HL-60/S4 treated with retinoic acid at 250 ng/mL for 4 days and 3 days (cell line): ENCODE data around the gene PHF24.
"Not testable (repeated sequence)": the region's sequence is repeated elsewhere in the genome, so short reads cannot be mapped to it uniquely, and the experiment has no call there.

Source experiments
- in situ Hi-C: fragments of 300-500 bp; cut with MboI; formaldehyde crosslinking; loops from 2 replicates; pipeline ENCODE4 v1.7.0; 2022; ENCODE audit warnings: low sequenced_read_pairs

Gene PHF24

GRCh38 chr9:34996181-34996904 lies 38.3 kb downstream of the PHF24 start:
- in situ Hi-C loops: no loop called here

- in situ Hi-C loops: no loop called here
These were observed 38.8 kb downstream of the PHF24 start for GRCh38 chr9:34996905-34997279.

DNA sequence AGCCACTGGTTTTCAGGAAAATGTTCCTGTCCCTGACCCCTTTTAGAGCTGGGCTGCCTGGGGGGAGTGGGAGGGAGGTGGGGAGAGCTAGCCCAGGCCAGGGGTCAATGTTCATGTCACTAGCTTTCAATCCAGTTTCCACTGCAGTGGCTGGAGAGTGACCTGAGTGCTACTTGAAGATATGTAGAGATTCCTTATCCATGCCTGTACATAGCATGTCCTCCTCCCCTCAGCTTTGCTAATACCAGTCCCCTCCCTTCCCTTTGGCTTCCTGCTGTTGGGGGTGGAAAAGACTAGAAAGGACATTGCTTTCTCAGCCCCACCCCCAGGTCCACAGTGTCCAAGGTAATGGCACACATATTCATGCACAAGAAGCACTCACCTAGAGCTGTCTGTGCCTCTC lies 39.3 kb downstream of the PHF24 start:
- in situ Hi-C loops: no loop called here

- in situ Hi-C loops: no loop called here
These were observed 40.2 kb downstream of the PHF24 start for GRCh38 chr9:34998266-34998665.

GRCh38 chr9:34999576-34999975 lies 41.5 kb downstream of the PHF24 start:
- in situ Hi-C loops: no loop called here

- in situ Hi-C loops: no loop called here
These were observed 42.6 kb downstream of the PHF24 start for GRCh38 chr9:35000535-35001284.

- in situ Hi-C loops: no loop called here
These were observed 43.2 kb downstream of the PHF24 start for GRCh38 chr9:35001285-35001677.

DNA sequence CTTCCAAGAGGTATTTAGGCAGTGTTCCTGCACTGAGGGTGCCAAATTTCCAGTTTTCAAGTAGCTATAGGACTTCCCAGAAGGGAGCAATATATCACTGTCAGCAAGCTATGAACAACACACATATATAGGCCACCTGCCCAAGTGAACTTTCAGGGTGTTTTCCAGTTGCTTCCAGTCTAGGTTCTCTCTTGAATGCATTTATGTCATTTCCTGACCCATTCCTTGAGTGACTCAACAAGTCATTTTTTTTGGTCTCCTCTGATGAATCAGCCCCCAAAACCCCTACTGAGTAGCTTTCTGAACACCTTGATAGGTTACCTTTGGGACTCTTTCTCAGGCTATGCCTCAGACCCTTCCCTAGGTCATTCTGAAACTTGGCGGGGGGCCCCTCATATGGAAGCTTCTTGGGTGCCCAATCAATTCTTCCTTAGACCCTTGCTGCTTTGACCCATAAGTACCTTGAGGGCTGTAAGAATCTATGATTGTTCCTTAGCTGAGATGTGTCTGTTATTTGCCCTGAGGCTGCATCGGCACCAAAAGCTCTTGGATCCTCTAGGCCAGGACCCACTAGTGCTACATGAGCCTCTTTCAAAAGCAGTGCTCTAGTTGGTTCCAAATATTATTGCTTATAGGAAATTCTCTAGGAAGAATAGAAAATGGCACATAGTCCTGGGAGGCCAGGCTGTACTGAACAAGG lies 43.9 kb downstream of the PHF24 start:
- in situ Hi-C loops: no loop called here

GRCh38 chr9:35002623-35003022 lies 44.5 kb downstream of the PHF24 start:
- in situ Hi-C loops: no loop called here

GRCh38 chr9:35004299-35004698 lies 46.2 kb downstream of the PHF24 start:
- in situ Hi-C loops: not testable (repeated sequence)

DNA sequence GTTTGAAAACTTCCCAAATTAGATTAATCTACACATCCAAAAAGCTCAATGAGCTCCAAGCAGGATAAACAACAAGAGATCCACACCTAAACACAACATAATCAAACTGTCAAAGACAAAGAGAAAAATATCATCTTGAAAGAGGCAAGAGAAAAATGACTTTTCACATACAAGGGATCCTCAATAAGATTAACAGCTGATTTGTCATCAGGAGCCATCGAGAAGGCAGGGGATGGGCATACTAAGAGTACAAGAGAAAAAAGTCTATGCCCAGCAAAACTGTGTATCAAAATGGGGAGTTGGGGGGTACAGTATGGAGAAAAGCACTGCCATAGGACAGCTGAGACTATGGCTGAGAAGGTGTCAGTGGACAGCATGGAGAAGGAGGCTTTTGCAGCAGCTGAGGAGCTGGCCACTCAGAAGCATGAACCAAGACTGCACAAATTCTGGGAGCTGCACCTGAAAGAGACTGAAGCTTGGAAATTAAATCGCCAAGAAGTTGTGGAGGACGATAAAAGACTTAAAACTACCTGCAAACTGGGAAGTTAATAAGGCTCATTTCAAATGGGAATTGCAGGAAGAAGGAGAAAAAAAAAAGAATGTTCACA lies 52.4 kb downstream of the PHF24 start:
- in situ Hi-C loops: no loop called here

- in situ Hi-C loops: no loop called here
These were observed 56.4 kb downstream of the PHF24 start for GRCh38 chr9:35014517-35014916.

- in situ Hi-C loops: not testable (repeated sequence)
These were observed 65.4 kb downstream of the PHF24 start for GRCh38 chr9:35023443-35023842.

DNA sequence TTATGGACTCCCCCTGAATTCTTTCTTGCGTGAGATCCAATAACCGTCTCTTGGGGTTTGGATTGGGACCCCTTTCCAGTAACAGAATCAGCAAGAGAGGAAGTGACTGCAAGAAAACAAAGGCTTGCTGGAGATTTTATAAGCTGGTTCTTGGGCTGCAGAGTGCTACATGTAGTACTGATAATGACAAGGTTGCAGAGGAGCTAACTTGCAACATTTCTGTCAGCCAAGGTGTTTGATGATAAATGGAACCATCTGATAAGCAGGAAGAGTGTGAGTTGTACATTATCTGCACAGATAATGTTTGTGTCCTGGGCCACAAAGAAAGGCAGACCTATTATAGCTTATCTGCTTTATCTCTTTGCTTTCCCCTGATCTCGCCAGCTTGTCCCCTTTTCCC lies 68.6 kb downstream of the PHF24 start:
- in situ Hi-C loops: no loop called here

DNA sequence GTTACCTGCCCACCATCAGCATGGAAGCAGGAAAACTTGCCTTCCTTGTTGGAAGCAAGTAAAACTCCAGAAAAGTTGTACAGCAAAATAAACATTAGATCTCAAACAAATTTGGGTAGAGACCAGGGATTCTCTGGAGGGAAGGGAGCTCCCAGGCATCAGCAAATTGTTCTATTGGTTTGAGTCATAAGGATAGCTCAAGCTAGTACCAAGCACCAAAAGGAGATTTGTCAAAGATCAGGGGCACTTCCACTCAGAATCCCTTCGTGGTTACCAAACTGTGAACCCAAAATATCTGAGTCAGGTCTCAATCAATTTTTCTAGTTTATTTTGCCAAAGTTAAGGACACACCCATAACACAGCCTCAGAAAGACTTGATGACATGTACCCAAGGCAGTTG lies 69.3 kb downstream of the PHF24 start:
- in situ Hi-C loops: no loop called here

- in situ Hi-C loops: no loop called here
These were observed 69.8 kb downstream of the PHF24 start for GRCh38 chr9:35027860-35028259.

GRCh38 chr9:35028341-35028740 lies 70.3 kb downstream of the PHF24 start:
- in situ Hi-C loops: no loop called here

DNA sequence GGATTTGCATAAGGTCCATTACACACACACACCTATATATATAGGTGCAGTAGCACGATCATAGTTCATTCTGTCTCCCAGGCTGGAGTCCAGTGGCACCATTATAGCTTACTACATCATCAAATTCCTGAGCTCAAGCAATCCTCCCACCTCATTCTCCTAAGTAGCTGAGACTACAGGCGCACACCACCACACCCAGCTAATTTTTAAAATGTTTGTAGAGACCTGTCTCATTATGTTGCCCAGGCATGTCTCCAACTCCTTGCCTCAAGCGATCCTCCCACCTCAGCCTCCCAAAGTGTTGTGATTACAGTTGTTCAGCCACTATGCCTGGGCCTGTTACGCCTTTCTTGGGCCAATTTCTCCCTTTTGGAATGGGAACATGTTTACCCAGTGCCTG lies 71.2 kb downstream of the PHF24 start:
- in situ Hi-C loops: no loop called here

- in situ Hi-C loops: no loop called here
These were observed 71.8 kb downstream of the PHF24 start for GRCh38 chr9:35029852-35030251.
